Activated CD8-positive, alpha-beta memory T cell treated with anti-CD3 and anti-CD28 coated beads, Interleukin-2, amount 50 U/mL, for 1 hour (primary cell): ENCODE results near the gene MON2.
"Not testable (repeated sequence)": the region's sequence is repeated elsewhere in the genome, so short reads cannot be mapped to it uniquely, and the experiment has no call there.

ENCODE experiments used
- DNase-seq: peaks from one replicate; pipeline ENCODE4 v3.0.0-alpha.2; 2020; ENCODE audit errors: extremely low read depth

Gene MON2

GRCh38 chr12:62471734-62472133 lies 5.1 kb downstream of the MON2 start:
- no peak for DNase-seq

- DNase-seq = no peak
Measured at GRCh38 chr12:62472472-62472871, 5.8 kb downstream of the MON2 start.

GRCh38 chr12:62481843-62482540 lies 15.4 kb downstream of the MON2 start:
- no peak for DNase-seq

GRCh38 chr12:62482769-62483168 lies 16.1 kb downstream of the MON2 start:
- DNase-seq = no peak

- no peak for DNase-seq
Measured at GRCh38 chr12:62484233-62484632, 17.6 kb downstream of the MON2 start.

- DNase-seq = no peak
Measured at GRCh38 chr12:62505786-62506185, 39.2 kb downstream of the MON2 start.

- DNase-seq = no peak
Measured at GRCh38 chr12:62512901-62513300, 46.3 kb downstream of the MON2 start.

GRCh38 chr12:62514080-62514479 lies 47.5 kb downstream of the MON2 start:
- not testable (repeated sequence) for DNase-seq

GRCh38 chr12:62516927-62517326 lies 50.3 kb downstream of the MON2 start:
- no peak for DNase-seq

- DNase-seq = no peak
Measured at GRCh38 chr12:62517887-62518286, 51.3 kb downstream of the MON2 start.

GRCh38 chr12:62519043-62519442 lies 52.4 kb downstream of the MON2 start:
- no peak for DNase-seq

- DNase-seq = no peak
Measured at GRCh38 chr12:62520361-62520760, 53.7 kb downstream of the MON2 start.

- DNase-seq = no peak
Measured at GRCh38 chr12:62522984-62523383, 56.4 kb downstream of the MON2 start.

GRCh38 chr12:62523619-62524018 lies 57.0 kb downstream of the MON2 start:
- DNase-seq = no peak

- no peak for DNase-seq
Measured at GRCh38 chr12:62525271-62525670, 58.6 kb downstream of the MON2 start.

GRCh38 chr12:62530596-62530995 lies 64.0 kb downstream of the MON2 start:
- no peak for DNase-seq

- DNase-seq = no peak
Measured at GRCh38 chr12:62532333-62532732, 65.7 kb downstream of the MON2 start.

GRCh38 chr12:62533087-62533754 lies 66.6 kb downstream of the MON2 start:
- DNase-seq = no peak

- no peak for DNase-seq
Measured at GRCh38 chr12:62533755-62534107, 67.1 kb downstream of the MON2 start.

- no peak for DNase-seq
Measured at GRCh38 chr12:62536546-62536945, 69.9 kb downstream of the MON2 start.

GRCh38 chr12:62537551-62537950 lies 70.9 kb downstream of the MON2 start:
- DNase-seq = no peak

- no peak for DNase-seq
Measured at GRCh38 chr12:62540354-62540753, 73.7 kb downstream of the MON2 start.

- no peak for DNase-seq
Measured at GRCh38 chr12:62542814-62543213, 76.2 kb downstream of the MON2 start.

GRCh38 chr12:62543324-62543723 lies 76.7 kb downstream of the MON2 start:
- DNase-seq = no peak
